MCF 10A (cell line): Measurements from ENCODE around the gene HSD17B12. TPM values are rescaled to one million over a fixed set of nuclear protein-coding genes. Genes with fewer than 3 reads are reported as not detected.

Source experiments
- BruUV-seq: library from RNA; stranded (reverse); fragments of 400-500 nt; replicated peaks from 2 replicates; lab custom pipeline; 2021; lab: Mats Ljungman, UMichigan
- CTCF ChIA-PET: fragments of 300-600 bp; sonication (Branson Sonifier 250); formaldehyde crosslinking; extraction: SDS; loops from one replicate; lab custom pipeline; 2021; ENCODE audit warnings: antibody characterized with exemption, inconsistent platforms; lab: Yijun Ruan, JAX
- POLR2A ChIA-PET: fragments of 300-600, 350-650 bp; sonication (Branson Sonifier 250); formaldehyde crosslinking; extraction: SDS; loops from one replicate; lab custom pipeline; 2020; ENCODE audit warnings: antibody characterized with exemption, inconsistent platforms; lab: Yijun Ruan, JAX
- DNase-seq: peaks from one replicate; pipeline ENCODE4 v3.0.0-alpha.2; 2018; ENCODE audit not compliant: unreplicated experiment
- H3K27ac Mint-ChIP-seq: one replicate; pipeline ENCODE4 v1.8.0; 2022; ENCODE audit warnings: mild to moderate bottlenecking, low read depth, mixed read lengths; ENCODE audit not compliant: unreplicated experiment
- H3K27me3 Mint-ChIP-seq: one replicate; pipeline ENCODE4 v1.8.0; 2022; ENCODE audit warnings: mixed read lengths; ENCODE audit not compliant: insufficient read depth, unreplicated experiment
- H3K36me3 Mint-ChIP-seq: one replicate; pipeline ENCODE4 v1.8.0; 2022; ENCODE audit warnings: mild to moderate bottlenecking, moderate library complexity, mixed read lengths; ENCODE audit not compliant: insufficient read depth, unreplicated experiment
- H3K4me1 Mint-ChIP-seq: one replicate; pipeline ENCODE4 v1.8.0; 2022; ENCODE audit warnings: mixed read lengths; ENCODE audit not compliant: insufficient read depth, unreplicated experiment
- H3K4me3 Mint-ChIP-seq: one replicate; pipeline ENCODE4 v1.8.0; 2022; ENCODE audit warnings: mild to moderate bottlenecking, moderate library complexity, mixed read lengths; ENCODE audit not compliant: unreplicated experiment
- H3K9me3 Mint-ChIP-seq: one replicate; pipeline ENCODE4 v1.8.0; 2022; ENCODE audit warnings: mixed read lengths; ENCODE audit not compliant: unreplicated experiment
- intact Hi-C: fragments of 100-400 bp; cut with micrococcal nuclease; formaldehyde crosslinking; loops from 2 replicates; pipeline ENCODE4 v1.14.1; 2022
- total RNA-seq: library from RNA; stranded (reverse); gene quantifications from 2 replicates; pipeline ENCODE4 v1.2.3, GENCODE V29; 2022
- TF ChIP-seq, protein P1 (sequence below): fragments of 200-600 bp; IDR thresholded peaks from one replicate; pipeline ENCODE4 v1.8.0; 2022; ENCODE audit warnings: antibody characterized with exemption, mild to moderate bottlenecking; ENCODE audit not compliant: unreplicated experiment

Gene HSD17B12
- total RNA-seq, 1 experiment from 2014 or later = 117 TPM

DNA sequence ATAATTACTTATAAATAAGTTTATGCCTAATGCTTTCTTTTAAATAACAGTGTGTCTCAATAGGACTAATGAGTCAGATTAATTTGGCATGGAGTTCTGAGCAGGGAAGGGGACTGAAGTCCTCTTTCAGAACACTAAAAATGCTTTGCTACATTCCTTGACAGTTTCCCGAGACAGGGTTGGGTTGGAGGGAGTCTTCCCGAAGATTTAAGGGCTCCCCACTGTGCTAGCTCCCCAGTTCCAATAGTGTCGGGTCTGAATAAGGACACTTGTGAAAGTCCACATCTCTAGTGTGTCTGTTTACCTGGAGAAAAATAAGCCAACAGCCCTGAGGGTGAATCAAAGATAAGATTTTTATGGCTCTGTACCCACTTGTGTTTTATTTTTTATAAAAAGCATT lies 41.8 kb upstream of the HSD17B12 start:
- ChIA-PET POLR2A (interaction anchor here (1.0 to 1.2 kb wide), 2 partner anchors 10 to 17 kb away, joined by 3 to 4 read pairs; no protein-coding TSS in a partner anchor), CTCF (no interaction called here)
- no TSS peak for BruUV-seq
- DNase-seq = no peak
- Mint-ChIP-seq H3K27ac (no peak overlapping the region), H3K4me1 (peaks cover 2% of the 10 kb centered on the region), H3K36me3 (peaks cover 2% of the 10 kb centered on the region), H3K27me3 (peaks cover 70% of the 10 kb centered on the region), H3K4me3 (no peak overlapping the region), H3K9me3 (no peaks in the 10 kb centered on the region)
- intact Hi-C loops = no loop called here
- TF ChIP-seq, protein P1, sequence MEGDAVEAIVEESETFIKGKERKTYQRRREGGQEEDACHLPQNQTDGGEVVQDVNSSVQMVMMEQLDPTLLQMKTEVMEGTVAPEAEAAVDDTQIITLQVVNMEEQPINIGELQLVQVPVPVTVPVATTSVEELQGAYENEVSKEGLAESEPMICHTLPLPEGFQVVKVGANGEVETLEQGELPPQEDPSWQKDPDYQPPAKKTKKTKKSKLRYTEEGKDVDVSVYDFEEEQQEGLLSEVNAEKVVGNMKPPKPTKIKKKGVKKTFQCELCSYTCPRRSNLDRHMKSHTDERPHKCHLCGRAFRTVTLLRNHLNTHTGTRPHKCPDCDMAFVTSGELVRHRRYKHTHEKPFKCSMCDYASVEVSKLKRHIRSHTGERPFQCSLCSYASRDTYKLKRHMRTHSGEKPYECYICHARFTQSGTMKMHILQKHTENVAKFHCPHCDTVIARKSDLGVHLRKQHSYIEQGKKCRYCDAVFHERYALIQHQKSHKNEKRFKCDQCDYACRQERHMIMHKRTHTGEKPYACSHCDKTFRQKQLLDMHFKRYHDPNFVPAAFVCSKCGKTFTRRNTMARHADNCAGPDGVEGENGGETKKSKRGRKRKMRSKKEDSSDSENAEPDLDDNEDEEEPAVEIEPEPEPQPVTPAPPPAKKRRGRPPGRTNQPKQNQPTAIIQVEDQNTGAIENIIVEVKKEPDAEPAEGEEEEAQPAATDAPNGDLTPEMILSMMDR = no peak

GRCh38 chr11:43639224-43639623 lies 41.3 kb upstream of the HSD17B12 start:
- H3K27ac Mint-ChIP-seq = no peak overlapping the region
- no peak overlapping the region for H3K4me3 Mint-ChIP-seq
- peaks cover 6% of the 10 kb centered on the region for H3K4me1 Mint-ChIP-seq
- TF ChIP-seq, protein P1 = no peak
- intact Hi-C loops = no loop called here
- H3K9me3 Mint-ChIP-seq = no peaks in the 10 kb centered on the region
- peaks cover 6% of the 10 kb centered on the region for H3K36me3 Mint-ChIP-seq
- peaks cover 65% of the 10 kb centered on the region for H3K27me3 Mint-ChIP-seq
- ChIA-PET POLR2A (interaction anchor here (0.7 to 1.2 kb wide), 2 partner anchors 11 to 415 kb away, joined by 3 read pairs; no protein-coding TSS in a partner anchor), CTCF (interaction anchor here (0.7 kb wide), 1 partner anchor 175 kb away, joined by 3 read pairs; no protein-coding TSS in a partner anchor)
- BruUV-seq = no TSS peak
- DNase-seq = no peak

DNA sequence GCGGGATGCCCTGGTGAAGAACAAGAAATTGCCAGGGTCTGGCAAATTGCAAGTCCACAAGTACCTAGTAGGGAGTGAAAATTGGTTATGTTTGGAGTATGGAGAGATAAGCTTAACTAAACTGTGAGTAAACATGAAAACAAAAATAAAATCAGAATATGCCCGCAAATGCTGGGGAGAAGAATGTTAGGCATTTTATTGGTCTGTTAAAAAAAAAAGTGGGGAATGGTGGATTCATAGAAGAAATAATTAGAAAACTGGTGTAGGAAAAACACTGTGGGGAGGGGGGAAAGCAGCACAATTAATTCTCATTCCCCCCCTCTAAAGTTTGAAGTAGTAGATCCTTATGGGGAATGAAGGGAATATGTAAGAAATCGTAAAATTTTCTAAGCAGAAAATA lies 40.6 kb upstream of the HSD17B12 start:
- CTCF ChIA-PET = interaction anchor here (0.7 kb wide), 1 partner anchor 176 kb away, joined by 3 read pairs; no protein-coding TSS in a partner anchor
- Mint-ChIP-seq H3K4me3 (no peak overlapping the region), H3K4me1 (peaks cover 6% of the 10 kb centered on the region), H3K9me3 (no peaks in the 10 kb centered on the region), H3K27ac (no peak overlapping the region), H3K27me3 (peaks cover 58% of the 10 kb centered on the region), H3K36me3 (peaks cover 6% of the 10 kb centered on the region)
- TF ChIP-seq, protein P1 = no peak
- intact Hi-C loops = no loop called here
- POLR2A ChIA-PET = interaction anchor here (0.7 to 0.9 kb wide), 3 partner anchors 11 to 670 kb away, joined by 3 to 5 read pairs (median 3); no protein-coding TSS in a partner anchor
- no TSS peak for BruUV-seq
- no peak for DNase-seq

DNA sequence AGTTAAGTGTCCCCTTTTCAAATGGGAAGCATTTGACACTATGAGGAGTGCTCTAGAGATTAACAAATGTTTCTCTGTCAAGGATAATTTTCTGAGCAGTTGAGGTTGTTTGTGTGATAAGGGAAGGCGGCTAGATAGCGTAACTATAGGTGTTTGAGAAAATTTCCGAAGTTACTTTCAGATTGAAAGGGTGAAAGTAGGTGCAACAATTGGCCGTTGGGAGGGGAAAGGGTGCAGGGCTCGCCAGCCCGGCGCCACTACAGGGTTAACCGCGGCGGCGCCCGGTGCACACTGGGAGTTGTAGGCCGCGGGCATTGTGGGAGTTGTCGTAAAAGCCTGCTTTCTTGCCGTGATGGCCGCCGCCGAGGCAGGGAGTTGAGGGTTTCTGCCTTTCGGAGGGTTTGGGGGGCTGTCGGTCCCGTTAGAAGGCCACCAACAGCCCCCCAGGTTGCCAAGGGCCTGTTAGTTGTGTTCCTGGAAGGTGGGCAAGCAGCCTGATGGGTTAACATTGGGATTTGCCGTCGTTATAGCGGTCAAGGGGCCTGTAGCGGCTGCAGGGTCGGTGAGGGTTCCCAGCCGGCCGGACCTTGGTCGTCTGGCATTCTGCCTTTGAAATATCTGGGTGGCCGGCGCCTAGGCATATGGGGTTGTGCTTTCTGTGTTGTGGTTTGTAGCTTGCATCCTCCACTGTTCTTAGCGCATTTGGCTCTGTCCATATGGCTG lies 36.5 kb upstream of the HSD17B12 start:
- intact Hi-C loops = no loop called here
- TF ChIP-seq, protein P1 = no peak
- ChIA-PET POLR2A (interaction anchor here (1.3 kb wide), 1 partner anchor 37 kb away, joined by 5 read pairs; the partner anchor contains the start of gene HSD17B12), CTCF (interaction anchor here (0.7 kb wide), 1 partner anchor 12 kb away, joined by 4 read pairs; no protein-coding TSS in a partner anchor)
- Mint-ChIP-seq H3K4me3 (peak overlapping the region; percentile 79), H3K9me3 (no peaks in the 10 kb centered on the region), H3K27me3 (peaks cover 16% of the 10 kb centered on the region), H3K36me3 (peaks cover 6% of the 10 kb centered on the region), H3K4me1 (peaks cover 6% of the 10 kb centered on the region), H3K27ac (peak overlapping the region; percentile 98)
- DNase-seq = peak; percentile 79
- BruUV-seq = TSS peak; percentile 82
